Fibroblast of the conjunctiva (primary cell): ENCODE data around the gene DAO.

Experiments
- DNase-seq: peaks from one replicate; pipeline ENCODE4 v3.0.0-alpha.2; 2010; ENCODE audit warnings: low read depth

DAO gene

GRCh38 chr12:108918960-108919642 lies 39.2 kb downstream of the DAO start:
- DNase-seq: no peak

DNA sequence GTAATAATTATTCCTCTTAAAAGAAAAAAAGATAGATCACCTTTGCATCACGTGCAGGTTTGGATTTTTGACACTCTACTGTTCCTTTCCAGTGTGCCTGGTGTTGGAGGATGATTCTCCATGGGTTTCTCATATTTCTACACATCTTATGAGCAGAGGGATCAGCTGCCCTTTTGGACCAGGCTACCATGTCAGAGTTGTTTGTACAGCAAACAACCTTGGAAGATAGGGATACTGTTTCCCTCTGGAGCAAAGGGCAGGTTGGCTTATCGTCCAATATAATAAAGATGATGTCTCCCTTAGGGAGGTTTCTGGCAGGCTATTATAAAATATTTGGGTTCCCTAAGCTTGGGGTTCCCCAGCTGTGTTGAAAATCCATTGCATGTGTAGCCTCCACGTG lies 42.1 kb downstream of the DAO start:
- DNase-seq: no peak

DNA sequence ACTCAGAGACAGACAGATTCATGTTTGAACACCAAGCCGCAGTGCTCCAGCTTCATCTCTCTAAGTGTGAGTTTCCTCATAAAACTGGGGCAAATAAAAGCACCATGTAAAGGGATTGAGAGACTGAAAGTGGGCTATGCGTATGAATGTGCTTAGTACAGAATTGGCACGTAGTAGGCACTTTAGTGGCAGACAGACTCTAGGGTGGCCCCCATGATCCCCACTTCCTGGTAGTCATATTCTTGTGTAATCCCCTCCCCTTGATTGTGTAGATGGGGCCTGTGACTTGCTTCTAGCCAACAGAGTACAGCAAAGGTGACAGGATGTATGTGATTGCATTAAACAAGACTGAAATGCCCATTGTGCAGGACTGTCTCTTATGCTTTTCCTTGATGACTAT lies 43.0 kb downstream of the DAO start:
- DNase-seq: no peak

- DNase-seq: no peak
Measured at GRCh38 chr12:108928695-108929094, 48.8 kb downstream of the DAO start.

DNA sequence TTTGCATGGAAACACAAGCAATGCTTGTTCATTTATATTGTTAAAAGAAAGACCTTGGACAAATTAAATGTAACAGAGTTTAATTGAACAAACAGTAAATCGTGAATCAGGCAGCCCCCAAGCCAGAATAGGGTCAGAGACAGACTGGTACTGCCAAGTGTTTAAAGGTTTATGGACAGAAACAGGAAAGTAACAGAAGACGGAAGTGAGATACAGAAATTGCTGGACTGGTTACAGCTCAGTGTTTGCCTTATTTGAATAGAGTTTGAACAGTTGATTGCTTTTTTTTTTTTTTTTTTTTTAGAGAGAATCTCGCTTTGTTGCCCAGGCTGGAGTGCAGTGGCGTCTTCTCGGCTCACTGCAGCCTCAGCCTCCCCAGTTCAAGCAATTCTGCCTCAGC lies 50.3 kb downstream of the DAO start:
- DNase-seq: no peak

DNA sequence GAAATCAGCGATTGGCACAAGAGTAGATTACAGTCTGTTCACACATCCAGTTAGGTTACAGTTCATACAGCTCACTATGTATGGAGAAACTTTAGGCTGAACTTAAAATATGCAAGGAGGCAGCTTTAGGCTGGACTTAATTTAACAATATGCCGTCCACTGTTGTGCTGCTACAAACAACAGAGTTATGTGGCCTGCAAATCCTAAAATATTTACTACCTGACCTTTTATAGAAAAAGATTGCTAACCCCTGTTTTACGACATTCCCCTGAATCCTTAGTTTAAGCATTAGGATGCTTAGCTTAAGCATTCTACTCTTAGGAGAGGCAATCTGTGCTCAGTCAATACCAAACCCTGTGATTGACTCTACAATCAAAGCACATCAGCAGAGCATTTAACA lies 50.9 kb downstream of the DAO start:
- DNase-seq: no peak

GRCh38 chr12:108933949-108934348 lies 54.1 kb downstream of the DAO start:
- DNase-seq: no peak

- DNase-seq: no peak
Measured at GRCh38 chr12:108935159-108935763, 55.4 kb downstream of the DAO start.

DNA sequence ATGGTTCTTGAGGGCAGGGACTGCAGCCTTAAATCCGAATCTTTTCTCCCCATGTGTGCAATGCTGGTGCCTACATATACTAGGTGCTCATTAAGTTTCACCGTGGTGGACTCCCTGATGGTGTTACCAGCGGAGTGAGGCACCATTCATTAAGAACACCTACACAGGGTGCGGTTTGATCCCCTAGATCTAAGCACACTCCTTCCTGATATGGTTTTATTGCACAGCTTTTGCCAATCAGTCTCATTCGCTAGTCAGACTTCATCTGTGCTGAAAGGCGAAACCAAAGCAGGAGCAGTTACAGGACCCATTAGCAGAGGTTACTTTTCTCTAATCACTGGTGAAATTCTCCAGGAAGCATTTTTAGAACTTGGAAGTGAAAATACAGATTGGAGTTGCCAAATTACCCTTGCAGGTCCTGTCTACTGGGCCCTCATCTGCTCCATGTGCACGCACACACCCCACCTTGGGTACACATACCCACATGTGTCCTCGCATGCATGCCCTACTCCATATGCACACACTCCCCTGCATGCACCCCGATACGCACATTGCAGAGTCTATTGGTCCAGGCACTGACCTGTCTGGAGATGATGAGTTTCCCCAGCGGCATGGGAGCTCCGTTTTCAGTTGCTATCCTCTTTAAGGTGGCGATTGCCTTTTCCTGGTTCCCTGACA lies 58.5 kb downstream of the DAO start:
- DNase-seq: no peak

DNA sequence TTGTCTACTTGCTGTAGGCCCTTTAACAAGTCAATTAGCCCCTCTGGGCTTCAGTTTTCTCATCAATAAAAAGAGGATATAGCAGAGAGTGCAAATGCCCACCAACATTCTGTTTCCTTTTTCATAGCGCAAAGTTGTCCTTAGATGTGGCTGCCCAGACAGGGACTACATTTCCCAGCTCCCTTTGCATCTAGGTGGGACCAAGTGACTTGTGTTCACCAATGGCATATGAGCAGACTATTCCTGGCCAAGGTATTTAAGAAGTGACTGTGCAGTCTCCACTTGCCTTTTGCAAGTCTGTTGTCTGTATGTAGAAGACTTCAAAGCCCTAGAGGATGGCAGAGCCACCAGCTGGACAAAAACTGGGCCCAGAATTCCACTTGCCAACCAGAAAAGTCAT lies 59.7 kb downstream of the DAO start:
- DNase-seq: no peak

DNA sequence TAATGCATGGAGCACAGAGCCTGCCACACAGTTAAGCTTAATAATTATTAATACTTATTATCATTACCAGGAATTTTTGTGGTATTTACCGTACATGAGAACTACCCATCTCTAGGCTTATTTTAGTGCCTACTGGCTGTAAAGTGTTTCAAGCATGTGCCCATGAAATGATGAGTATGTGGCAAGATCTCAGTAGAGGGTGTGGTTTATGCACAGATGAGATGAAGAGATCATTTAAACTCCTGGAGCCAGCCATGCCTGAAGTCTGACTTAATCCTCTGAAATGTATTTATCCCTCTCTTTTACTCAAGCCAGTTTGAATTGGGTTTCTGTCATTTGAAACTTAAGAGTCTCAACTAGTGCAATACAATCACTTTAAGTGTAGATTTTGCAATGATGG lies 60.2 kb downstream of the DAO start:
- no peak for DNase-seq

DNA sequence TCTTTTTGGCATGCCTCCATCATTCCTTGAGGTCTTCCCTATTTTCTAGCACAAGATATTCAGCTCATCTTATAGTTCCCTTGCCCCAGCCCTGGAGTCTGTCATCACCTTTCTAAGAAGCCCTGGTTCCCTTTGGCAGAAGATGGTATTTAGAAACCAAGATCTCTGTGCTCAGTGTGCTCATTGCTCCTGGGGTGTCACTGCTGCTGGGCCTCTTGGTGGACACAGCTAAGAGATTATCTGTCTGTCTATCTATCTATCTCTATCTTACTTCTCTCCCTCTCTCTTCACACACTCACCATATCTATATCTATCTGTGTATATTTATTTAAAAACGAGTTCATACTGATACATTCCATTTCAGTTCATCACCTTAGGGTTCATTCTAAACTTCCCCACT lies 67.2 kb downstream of the DAO start:
- no peak for DNase-seq

DNA sequence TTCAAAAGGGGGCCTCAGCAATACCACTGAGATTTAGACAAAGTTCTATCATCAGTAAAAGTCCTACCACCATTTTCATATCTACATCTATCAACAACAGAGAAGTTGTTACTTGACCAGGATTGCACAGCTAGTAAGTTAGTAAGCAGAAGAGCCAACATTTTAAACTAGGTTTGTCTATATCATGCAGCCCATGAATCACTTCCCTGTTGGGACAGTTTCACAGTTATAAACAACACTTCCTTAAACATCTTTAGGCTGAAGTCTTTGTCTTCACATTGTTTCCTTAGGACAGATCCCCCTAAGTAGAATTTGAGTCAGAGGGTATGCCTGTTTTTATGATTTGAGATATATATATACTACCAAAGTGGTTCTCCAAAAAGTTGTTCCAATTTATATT lies 68.5 kb downstream of the DAO start:
- no peak for DNase-seq

DNA sequence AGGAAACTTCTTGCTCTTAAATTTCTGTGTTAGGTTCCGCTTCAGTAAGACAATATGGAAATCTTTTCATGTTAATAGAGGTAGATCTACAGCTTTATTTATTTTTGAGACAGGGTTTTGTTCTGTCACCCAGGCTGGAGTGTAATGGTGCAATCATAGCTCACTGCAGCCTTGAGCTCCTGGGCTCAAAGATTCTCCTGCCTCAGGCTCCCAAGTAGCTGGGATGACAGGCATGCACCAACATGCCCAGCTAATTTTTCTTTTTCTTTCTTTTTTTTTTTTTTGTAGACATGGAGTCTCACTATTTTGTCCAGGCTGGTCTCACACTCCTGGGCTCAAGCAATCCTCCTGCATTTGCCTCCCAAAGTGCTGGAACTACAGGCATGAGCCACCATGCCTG lies 70.1 kb downstream of the DAO start:
- no peak for DNase-seq
